ENCODE results near the gene FNDC11.
A peak's percentile ranks its signal among the peaks of the same experiment; 100 is the strongest.

FNDC11 gene

GRCh38 chr20:63540417-63541186, 13.4 kb upstream of the FNDC11 start:
- DNase-seq, result no peak

DNA sequence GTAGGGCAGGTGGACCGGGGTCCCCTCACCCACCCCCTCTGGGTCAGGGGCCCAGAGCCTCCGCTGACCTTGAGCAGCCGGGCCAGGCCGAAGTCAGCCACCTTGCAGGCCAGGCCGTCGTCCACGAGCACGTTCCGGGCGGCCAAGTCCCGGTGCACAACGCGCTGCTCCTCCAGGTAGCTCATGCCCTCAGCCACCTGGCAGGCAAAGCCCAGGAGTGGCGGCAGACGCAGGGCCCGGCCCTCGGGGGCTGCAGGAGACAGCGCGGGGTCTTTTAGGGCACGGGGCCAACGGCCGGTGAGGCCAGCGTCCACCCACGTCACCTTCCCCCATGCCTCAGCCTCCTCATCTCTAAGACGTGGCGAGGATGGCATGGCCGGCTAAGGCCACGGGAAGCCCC, 12.6 kb upstream of the FNDC11 start:
- no peak for DNase-seq

DNA sequence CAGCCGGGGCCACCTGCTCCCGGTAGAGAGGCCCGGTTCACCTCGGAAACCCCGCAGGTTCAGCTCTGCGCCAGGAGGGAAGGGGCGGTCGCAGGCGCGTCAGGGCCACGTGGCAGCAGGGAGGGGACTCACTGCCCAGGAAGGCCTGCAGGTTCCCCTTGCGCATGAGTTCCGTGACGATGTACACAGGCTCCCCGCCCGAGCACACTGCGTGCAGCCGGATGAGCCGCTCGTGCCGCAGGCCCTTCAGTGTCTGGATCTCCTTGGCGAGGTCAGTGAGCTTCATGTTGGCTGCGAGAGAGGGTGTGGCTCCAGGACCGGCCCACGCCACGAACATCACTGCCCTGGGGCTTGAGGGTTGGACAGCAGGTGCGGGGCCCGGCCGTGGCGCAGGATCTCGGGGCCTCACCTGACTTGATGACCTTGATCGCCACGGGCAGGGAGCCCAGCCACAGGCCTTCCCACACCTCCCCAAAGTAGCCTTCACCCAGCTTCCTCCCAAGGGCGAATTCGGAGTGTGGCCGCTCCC, 11.9 kb upstream of the FNDC11 start:
- no peak for DNase-seq

DNA sequence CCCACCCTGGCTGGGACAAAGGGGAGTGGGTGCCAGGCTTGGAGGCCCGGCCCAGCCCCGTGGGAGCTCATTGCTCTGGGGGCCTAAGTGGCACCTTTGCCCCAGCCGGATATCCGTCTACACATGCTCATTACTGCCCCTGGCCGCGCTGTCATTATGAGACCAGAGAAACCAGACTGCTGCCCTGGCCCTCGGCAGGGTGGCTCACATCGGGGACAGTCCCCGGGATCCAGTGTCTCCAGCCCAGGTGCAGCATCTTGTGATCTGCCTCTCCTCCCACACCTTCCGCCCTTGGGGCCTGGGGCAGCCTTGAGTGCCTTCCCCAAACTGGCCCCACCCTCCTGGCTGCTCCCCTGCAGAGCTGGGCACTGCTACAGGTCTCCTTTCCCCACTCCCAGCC, 11.3 kb upstream of the FNDC11 start:
- DNase-seq, result no peak

DNA sequence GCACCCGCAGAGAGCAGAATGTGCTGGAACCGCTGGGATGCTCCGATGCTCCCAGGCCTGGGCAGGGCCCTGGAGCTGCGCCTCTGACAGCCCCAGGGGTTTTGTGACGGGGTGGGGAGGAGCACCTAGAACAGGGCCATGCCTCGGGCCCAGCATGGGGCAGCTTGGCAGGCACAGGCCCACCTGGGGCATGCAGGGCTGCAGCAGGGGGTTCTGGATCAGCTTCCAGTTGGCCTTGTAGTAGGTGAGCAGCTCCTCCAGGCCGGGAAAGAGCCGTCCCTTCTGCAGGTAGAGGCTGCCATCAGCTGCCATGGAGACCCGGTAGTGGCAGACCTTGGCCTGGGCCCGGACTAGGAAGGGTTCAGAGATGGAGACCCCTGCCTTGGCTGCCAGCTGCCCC, 10.8 kb upstream of the FNDC11 start:
- no peak for DNase-seq

DNA sequence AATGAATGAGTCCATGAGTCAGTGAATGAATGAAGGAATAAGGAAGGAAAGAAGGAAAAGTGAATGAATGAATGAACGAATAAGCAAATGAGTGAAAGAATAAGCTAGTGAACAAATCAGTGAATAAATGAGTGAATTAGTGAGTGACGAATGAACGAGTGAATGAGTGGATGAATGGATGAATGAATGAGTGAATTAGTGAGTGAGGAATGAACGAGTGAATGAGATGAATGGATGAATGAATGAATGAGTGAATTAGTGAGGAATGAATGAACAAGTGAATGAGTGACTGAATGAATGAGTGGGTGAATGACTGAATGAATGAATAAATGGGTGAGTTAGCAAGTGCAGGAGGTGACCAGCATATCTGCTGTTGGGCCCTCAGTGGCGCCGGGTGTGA, 10.2 kb upstream of the FNDC11 start:
- DNase-seq, result no peak

DNA sequence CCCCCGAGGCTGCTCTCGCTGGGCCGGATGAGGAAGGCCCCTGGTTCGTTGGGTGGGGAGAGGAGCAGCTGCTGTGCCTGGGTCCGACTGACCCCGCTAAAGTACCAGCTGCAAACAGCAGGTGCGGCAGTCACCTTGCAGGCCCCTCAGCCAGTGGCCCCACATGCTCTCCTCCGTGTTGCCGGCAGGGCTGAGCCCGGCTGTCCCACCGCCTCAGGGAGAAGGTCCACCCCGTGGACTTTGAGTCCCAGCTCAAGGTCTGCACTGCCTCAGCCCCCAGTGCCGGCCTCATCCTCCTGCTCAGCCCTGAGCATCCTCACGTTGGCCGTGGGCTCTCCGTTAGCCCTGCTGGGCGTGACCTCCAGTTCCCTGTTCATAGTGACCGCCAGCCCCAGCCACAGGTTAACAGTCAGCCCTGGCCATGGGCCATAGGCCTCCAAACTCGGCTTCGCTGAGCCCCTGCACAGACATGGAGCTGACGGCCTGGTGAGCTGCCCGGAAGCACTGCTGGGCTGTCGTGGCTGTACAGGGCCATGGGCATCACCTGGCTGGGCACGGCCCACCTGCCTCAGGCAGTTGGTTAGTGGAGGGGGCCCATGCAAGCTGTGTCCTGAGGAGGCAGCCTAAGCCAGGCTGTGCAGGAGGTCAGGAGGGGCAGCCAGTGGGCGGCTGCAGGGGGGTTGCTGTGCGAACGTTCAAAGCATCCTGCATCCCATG, 9.6 kb upstream of the FNDC11 start:
- no peak for DNase-seq

DNA sequence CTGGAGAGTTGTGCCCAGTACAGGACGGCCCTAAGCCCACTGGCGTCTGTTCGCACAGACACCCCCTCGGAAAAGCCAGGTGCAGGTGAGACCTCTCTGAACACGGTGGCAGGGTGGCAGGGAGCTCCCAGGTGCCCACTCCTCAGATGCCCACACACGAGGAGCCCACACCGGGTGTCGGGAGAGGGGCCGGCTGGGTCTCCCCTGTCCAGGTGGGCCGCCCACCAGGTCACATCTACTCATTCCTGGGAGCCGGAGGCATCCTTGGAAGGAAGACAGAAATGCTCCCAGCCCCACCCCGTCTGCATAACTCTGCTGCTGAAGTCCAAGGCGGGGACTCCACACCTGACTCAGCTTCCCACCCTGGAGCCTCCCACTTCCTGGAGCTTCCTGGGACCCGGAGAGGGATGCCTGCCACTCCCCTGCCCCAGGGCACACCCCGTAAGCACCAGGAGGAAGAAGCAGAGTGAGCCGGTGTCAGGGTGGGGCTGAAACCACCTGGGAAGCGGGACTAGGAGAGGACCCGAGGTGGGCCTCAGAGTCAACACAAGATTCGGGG, 8.9 kb upstream of the FNDC11 start:
- DNase-seq, result no peak

DNA sequence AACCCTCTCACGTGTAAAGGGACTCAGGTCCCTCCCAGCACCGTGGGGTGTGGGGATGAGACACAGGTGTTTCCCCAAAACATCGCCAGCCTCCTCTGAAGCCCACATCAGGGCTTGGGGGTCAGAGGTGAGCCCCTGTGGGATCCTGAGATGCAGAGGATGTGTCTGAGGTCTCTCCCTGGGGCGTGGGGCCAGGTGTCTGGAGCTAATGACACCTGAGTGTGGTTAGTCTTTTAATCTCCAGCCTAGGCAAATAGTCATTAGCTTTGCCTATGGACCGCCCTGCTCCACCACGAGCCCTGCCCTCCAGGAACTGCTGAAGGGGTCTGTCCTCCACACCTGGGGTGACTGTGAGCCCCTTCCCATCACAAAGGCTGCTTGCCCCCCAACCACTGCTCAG, 8.1 kb upstream of the FNDC11 start:
- DNase-seq, result no peak

GRCh38 chr20:63546256-63546955, 7.6 kb upstream of the FNDC11 start:
- DNase-seq, result no peak

GRCh38 chr20:63546956-63547724, 6.8 kb upstream of the FNDC11 start:
- no peak for DNase-seq

DNA sequence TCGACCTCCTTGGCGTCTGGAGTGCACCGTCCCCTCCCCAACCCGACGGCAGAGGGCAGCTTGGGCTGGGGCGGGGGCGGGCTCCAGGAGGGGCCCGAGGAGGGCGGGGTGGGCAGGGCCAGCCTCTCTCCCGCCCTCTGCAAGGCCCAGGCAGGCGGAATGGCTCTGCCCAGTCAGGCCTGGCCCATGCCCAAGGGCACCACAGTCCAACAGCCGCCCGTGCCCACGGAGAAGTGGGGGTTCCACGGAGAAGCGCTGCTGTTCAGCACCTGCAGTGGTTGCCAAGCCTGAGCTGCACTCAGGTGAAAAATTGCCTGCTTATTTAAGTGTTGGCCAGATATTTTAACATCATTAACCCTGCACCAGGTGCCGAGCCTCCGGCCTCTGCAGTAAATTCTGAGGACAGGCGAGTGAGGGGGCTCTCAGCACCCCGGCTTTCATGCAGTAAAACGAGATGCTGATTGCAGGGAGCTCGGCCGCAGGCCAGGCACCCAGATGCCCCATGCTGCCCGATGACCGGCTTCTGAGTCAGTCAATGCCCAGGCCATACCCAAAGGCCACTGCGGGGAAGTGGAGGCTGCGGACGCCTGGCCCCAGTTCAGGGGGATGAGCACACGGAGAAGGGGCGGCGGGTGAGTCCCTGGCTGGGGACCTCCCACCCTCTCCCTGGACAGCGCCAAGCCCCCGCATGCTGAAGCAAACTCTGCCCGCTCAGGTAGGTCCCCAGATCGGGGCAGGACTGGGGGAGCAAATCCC, 6.1 kb upstream of the FNDC11 start, which contains the start of gene SRMS:
Gene SRMS (minus strand): TSS at position 25 of the 756 bp plus-strand sequence. CDS start 286 bp downstream, outside the sequence.
- DNase-seq, result no peak

GRCh38 chr20:63548542-63548941, 5.4 kb upstream of the FNDC11 start:
- DNase-seq, result no peak

- no peak for DNase-seq
Measured at GRCh38 chr20:63549019-63549418, 4.9 kb upstream of the FNDC11 start.

DNA sequence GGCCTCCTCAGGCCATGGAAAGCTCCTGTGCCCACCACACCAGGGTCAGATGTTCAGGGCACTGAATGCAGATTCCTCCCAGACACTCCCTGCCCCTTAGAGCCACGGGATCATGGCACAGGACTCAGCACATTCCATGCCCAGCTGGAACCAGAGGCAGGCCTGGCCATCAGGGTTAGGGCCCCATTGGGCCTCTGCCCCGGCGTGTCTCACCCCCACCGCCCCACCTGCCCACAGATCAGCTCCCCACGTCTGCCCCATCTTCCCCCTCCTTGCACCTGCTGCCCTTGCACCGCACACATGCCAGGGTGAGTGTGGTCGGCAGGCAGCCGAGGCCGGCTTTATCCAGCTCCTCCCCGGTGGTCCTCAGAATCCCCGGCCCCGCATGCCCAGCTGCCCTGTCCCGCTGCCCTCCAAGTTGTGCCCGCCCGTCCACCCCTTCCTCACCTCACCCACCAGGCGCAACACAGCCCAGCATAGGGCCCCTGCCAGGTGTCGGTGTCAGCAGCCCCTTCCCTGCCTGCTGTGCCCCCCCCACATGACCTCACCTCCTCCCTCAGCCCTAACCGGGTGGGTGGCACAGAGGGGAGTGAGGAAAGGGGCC, 4.2 kb upstream of the FNDC11 start:
- no peak for DNase-seq

DNA sequence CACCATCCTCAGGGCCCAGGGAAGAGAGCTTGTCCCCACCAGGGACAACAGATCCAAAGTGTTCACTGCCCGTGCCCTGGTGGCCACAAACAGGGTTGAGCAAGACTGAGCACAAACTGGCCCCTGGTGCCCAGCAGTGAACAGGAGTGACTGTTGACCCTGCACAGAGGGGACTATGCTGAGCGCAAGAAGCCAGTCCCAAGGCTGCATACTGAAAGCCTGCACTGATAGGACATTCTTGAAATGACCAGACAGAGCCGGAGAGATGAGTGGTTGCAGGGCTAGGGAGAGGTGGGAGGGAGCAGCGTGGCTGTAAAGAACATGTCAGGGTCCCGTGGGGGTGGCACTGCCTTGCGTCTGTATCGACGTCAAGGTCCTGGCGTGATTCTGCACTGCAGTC, 2.9 kb upstream of the FNDC11 start:
- DNase-seq, result no peak

- DNase-seq, result peak; percentile 36
Measured at GRCh38 chr20:63552481-63553249, 1.3 kb upstream of the FNDC11 start.

GRCh38 chr20:63553251-63553932, 567 bp upstream of the FNDC11 start:
- no peak for DNase-seq

DNA sequence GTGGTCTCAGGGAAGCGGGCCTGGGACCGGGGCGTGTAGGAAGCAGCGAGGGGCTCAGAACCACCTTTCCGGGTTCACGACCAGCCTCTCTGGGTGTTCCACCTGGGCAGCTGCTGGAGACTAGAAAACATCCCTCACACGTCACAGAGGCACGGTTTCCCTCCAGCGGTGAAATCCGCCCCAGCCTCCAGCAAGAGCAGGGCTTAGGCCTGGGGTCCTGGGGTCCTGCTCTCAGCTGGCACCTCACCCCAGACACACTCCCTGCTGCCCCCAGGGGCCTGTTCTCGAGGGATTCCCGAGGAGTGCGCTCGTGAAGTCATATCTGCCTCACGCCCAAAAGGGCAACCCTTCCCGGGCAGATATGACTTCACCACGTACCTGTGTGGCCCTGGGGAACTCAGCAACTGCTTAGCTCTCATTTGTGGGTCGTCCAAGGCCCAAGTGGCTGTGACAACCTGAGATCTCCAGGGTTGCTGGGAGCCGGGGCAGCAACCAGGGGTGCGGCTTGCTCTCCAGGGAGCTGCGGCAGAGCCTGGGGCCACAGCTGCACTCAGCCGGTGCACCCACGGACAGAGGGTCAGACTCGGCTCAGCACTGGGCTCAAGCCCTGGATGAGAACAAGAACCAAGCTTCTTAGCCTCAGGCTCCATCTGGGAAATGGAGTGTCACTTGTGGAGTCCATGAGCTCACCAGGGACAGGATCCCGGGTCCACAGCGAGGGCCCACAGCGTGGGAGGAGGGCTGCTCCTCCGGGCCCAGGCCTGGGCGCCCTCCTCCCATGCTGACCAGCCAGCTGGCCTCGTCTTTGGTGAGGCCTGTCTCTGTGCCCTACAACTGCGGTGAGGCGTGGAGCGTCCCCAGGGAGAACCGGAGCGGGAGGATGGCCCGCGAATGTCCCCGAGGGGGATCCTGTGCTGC, 661 bp downstream of the FNDC11 start:
- no peak for DNase-seq

Data from GF-D8 (cell line).